Stomach smooth muscle (tissue), 2 donors: Measurements from ENCODE around the gene TCIRG1.

Experiments used
- H3K27ac ChIP-seq: one replicate; pipeline ENCODE4 v1.7.0; 2013; ENCODE audit warnings: mild to moderate bottlenecking, low read length, inconsistent platforms
- H3K27me3 ChIP-seq, 2 donors: one replicate each; pipeline ENCODE4 v1.7.0; 2013; ENCODE audit warnings: low read length in 2 of 2; ENCODE audit not compliant: insufficient read depth in 2 of 2, control insufficient read depth in 1 of 2
- H3K36me3 ChIP-seq, 2 donors: one replicate each; pipeline ENCODE4 v1.7.0; 2013; ENCODE audit warnings: low read length in 2 of 2; ENCODE audit not compliant: control insufficient read depth in 2 of 2, insufficient read depth in 2 of 2
- H3K4me1 ChIP-seq: one replicate; pipeline ENCODE4 v1.7.0; 2013; ENCODE audit warnings: low read length; ENCODE audit not compliant: control insufficient read depth, insufficient read depth
- H3K4me3 ChIP-seq, 2 donors: one replicate each; pipeline ENCODE4 v1.7.0; 2013; ENCODE audit warnings: low read length in 2 of 2
- H3K9ac ChIP-seq, 2 donors: one replicate each; pipeline ENCODE4 v1.7.0; 2013; ENCODE audit warnings: low read length in 2 of 2, mild to moderate bottlenecking in 1 of 2
- H3K9me3 ChIP-seq, 2 donors: one replicate each; pipeline ENCODE4 v1.7.0; 2013; ENCODE audit warnings: low read length in 2 of 2; ENCODE audit not compliant: control insufficient read depth in 2 of 2
- donor health status: healthy.
- donor health status: Pancreatic carcinoma.

The TCIRG1 gene

GRCh38 chr11:68032997-68033707 is 5.7 kb upstream of the TCIRG1 start:
- Histone ChIP-seq H3K4me3 (no peak overlapping the region), H3K4me1 (peaks cover 40% of the 10 kb centered on the region), H3K9me3 (no peaks in the 10 kb centered on the region), H3K9ac (no peak overlapping the region), H3K27me3 (no peaks in the 10 kb centered on the region), H3K27ac (peak overlapping the region; percentile 84), H3K36me3 (peaks cover 12 to 14% of the 10 kb centered on the region in 2 donors)

DNA sequence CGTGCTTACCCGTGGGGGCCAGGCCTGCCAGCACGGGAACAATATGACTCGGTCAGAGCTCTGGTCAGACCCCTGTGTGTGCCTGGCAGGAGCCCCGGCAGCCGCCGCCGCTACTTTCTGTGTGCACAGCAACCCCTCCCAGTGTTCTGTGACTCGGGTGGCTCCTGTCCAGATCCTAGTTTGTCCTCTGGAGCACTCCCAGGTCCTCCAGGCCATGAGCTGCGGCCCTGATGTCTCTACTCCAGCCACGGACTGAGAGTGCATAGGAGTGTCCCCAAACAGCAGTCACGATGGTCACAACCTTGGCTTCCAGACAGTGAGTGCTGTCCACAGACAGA is 5.1 kb upstream of the TCIRG1 start:
- H3K27ac ChIP-seq: no peak overlapping the region
- peaks cover 45% of the 10 kb centered on the region for H3K4me1 ChIP-seq

GRCh38 chr11:68035266-68035876 is 3.5 kb upstream of the TCIRG1 start:
- Histone ChIP-seq H3K4me3 (no peak overlapping the region), H3K9me3 (no peaks in the 10 kb centered on the region), H3K27me3 (no peaks in the 10 kb centered on the region), H3K4me1 (peaks cover 51% of the 10 kb centered on the region), H3K36me3 (peaks cover 12 to 14% of the 10 kb centered on the region in 2 donors), H3K27ac (no peak overlapping the region), H3K9ac (no peak overlapping the region)

More for the DNA sequence above, 5.1 kb upstream of the TCIRG1 start:
- H3K27me3 ChIP-seq: no peaks in the 10 kb centered on the region
- no peaks in the 10 kb centered on the region for H3K9me3 ChIP-seq
- peaks cover 12 to 14% of the 10 kb centered on the region in 2 donors for H3K36me3 ChIP-seq
- no peak overlapping the region for H3K4me3 ChIP-seq
- H3K9ac ChIP-seq: no peak overlapping the region

DNA sequence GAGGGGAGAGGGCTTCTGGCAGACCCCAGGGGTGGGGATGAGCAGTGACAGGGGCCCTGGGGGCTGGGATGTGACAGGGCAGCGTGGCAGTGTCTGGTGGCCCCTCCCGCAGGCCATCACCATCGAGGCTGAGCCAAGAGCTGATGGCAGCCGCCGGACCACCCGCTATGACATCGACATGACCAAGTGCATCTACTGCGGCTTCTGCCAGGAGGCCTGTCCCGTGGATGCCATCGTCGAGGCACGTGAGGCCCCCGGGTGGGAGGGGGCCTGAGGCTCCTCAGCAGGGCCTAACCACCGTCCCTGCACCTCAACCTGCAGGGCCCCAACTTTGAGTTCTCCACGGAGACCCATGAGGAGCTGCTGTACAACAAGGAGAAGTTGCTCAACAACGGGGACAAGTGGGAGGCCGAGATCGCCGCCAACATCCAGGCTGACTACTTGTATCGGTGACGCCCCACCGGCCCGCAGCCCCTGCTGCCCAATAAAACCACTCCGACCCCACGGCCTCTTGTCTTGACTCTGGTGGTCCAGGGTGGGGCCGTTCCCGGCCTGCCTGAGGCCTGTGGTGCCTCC is 2.6 kb upstream of the TCIRG1 start:
- no peak overlapping the region for H3K4me3 ChIP-seq
- H3K9ac ChIP-seq: no peak overlapping the region
- no peaks in the 10 kb centered on the region for H3K9me3 ChIP-seq
- H3K36me3 ChIP-seq: peaks cover 12 to 14% of the 10 kb centered on the region in 2 donors
- H3K27me3 ChIP-seq: no peaks in the 10 kb centered on the region
- H3K4me1 ChIP-seq: peaks cover 55% of the 10 kb centered on the region
- H3K27ac ChIP-seq: peak overlapping the region; percentile 37

GRCh38 chr11:68036717-68037239 is 2.0 kb upstream of the TCIRG1 start:
- Histone ChIP-seq H3K36me3 (peaks cover 12 to 17% of the 10 kb centered on the region in 2 donors), H3K9ac (peak overlapping the region in 1 of 2 donors; percentile 42), H3K27me3 (no peaks in the 10 kb centered on the region), H3K4me1 (peaks cover 55% of the 10 kb centered on the region), H3K27ac (peak overlapping the region; percentile 37), H3K4me3 (no peak overlapping the region), H3K9me3 (no peaks in the 10 kb centered on the region)

GRCh38 chr11:68037411-68038225 is 1.2 kb upstream of the TCIRG1 start:
- peak overlapping the region; percentile 92 to 93 for H3K9ac ChIP-seq
- H3K36me3 ChIP-seq: peaks cover 12 to 17% of the 10 kb centered on the region in 2 donors
- peak overlapping the region; percentile 86 for H3K27ac ChIP-seq
- H3K27me3 ChIP-seq: no peaks in the 10 kb centered on the region
- peak overlapping the region in 1 of 2 donors; percentile 82 for H3K4me3 ChIP-seq
- H3K9me3 ChIP-seq: no peaks in the 10 kb centered on the region
- H3K4me1 ChIP-seq: peaks cover 48% of the 10 kb centered on the region

DNA sequence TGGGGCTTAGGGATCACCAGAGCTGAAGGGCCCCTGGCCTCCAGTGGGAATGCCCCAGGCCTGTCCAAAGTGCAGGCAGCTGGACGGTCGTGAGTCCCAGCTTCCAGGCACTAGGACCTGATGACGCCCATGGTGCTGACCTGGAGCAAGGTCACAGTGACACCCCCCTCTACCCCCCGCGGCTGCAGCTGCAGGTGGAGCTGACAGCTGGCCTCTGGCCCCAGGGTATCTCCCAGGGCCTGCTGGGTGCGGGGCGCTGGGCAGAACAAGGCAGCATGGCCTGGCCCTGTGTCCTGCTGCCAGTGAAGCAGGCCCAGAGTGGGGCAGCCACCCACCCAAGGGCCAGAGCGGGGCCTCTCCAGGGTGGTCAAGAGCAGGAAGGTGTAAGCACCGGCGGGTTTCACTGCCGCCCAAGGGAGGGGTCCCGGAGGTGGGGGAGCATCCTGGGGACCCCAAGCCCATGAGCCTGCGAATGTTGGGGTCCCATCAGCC is 553 bp upstream of the TCIRG1 start:
- Histone ChIP-seq H3K36me3 (peaks cover 6 to 14% of the 10 kb centered on the region in 2 donors), H3K4me1 (peaks cover 52% of the 10 kb centered on the region), H3K9ac (peak overlapping the region; percentile 92 to 93), H3K4me3 (peak overlapping the region; percentile 79 to 82), H3K27me3 (no peaks in the 10 kb centered on the region), H3K9me3 (no peaks in the 10 kb centered on the region), H3K27ac (peak overlapping the region; percentile 86)

GRCh38 chr11:68039526-68040086 is 781 bp downstream of the TCIRG1 start:
- Histone ChIP-seq H3K36me3 (peaks cover 0 to 7% of the 10 kb centered on the region in 2 donors), H3K9ac (peak overlapping the region; percentile 92 to 93)

GRCh38 chr11:68040101-68040956 is 1.5 kb downstream of the TCIRG1 start:
- peaks cover 0 to 14% of the 10 kb centered on the region in 2 donors for H3K36me3 ChIP-seq
- H3K4me1 ChIP-seq: peaks cover 52% of the 10 kb centered on the region
- peak overlapping the region; percentile 86 for H3K27ac ChIP-seq
- no peaks in the 10 kb centered on the region for H3K27me3 ChIP-seq
- peak overlapping the region; percentile 78 to 93 for H3K9ac ChIP-seq
- H3K4me3 ChIP-seq: peak overlapping the region; percentile 79 to 82
- H3K9me3 ChIP-seq: no peaks in the 10 kb centered on the region

More at GRCh38 chr11:68039526-68040086, 781 bp downstream of the TCIRG1 start:
- Histone ChIP-seq H3K27me3 (no peaks in the 10 kb centered on the region), H3K9me3 (no peaks in the 10 kb centered on the region), H3K4me1 (peaks cover 52% of the 10 kb centered on the region), H3K4me3 (peak overlapping the region; percentile 79 to 82), H3K27ac (peak overlapping the region; percentile 86)
